SK-N-MC (cell line): ENCODE measurements around the gene MAN1B1.

Experiments used
- EZH2 ChIP-seq: fragments of 200-600 bp; sonication (generic); IDR thresholded peaks from one replicate; pipeline ENCODE4 v1.6.1; 2017; ENCODE audit warnings: antibody characterized with exemption
- FOXP2 ChIP-seq: optimal IDR thresholded peaks from 2 replicates; pipeline ENCODE3; 2011; ENCODE audit warnings: mild to moderate bottlenecking, moderate library complexity; ENCODE audit not compliant: insufficient read depth; ENCODE audit errors: extremely low read length, control extremely low read depth
- POLR2AphosphoS5 ChIP-seq: IDR thresholded peaks from 2 replicates; pipeline ENCODE4 v1.6.1; 2012; ENCODE audit warnings: mild to moderate bottlenecking, low read depth, low read length, borderline replicate concordance

GRCh38 chr9:137114220-137114612 is 27.4 kb downstream of the MAN1B1 start:
- TF ChIP-seq EZH2 = no peak
- TF ChIP-seq FOXP2 = no peak
- TF ChIP-seq POLR2AphosphoS5 = no peak
